Brain microvascular endothelial cell (primary cell): ENCODE data around the gene DEAF1.

Experiments used
- DNase-seq: peaks from one replicate; pipeline ENCODE4 v3.0.0-alpha.2; 2020
- H3K27ac ChIP-seq: fragments of 250-450 bp; sonication (Bioruptor Pico); 2 replicates; pipeline ENCODE4 v1.5.1; 2020; ENCODE audit warnings: mild to moderate bottlenecking, moderate library complexity
- H3K27me3 ChIP-seq: fragments of 250-450 bp; sonication (Bioruptor Pico); replicated peaks from 2 replicates; pipeline ENCODE4 v1.5.1; 2020; ENCODE audit warnings: mild to moderate bottlenecking
- H3K36me3 ChIP-seq: fragments of 250-450 bp; sonication (Bioruptor Pico); replicated peaks from 2 replicates; pipeline ENCODE4 v1.5.1; 2020; ENCODE audit warnings: mild to moderate bottlenecking
- H3K4me3 ChIP-seq: 2 replicates; pipeline ENCODE4 v1.5.1; 2011; ENCODE audit warnings: low read depth, mild to moderate bottlenecking, control low read depth, low read length, moderate library complexity
- in situ Hi-C: cut with HindIII; loops from 2 replicates; pipeline ENCODE4 v1.10.0; 2017; ENCODE audit warnings: low sequenced_read_pairs, low pct_ligation_motif_present
- TF ChIP-seq, protein P1 (sequence below): IDR thresholded peaks from 2 replicates; pipeline ENCODE4 v1.5.1; 2011; ENCODE audit warnings: low read depth, mild to moderate bottlenecking, moderate library complexity, low read length, control low read depth, inconsistent platforms; ENCODE audit errors: missing control alignments

Gene DEAF1

DNA sequence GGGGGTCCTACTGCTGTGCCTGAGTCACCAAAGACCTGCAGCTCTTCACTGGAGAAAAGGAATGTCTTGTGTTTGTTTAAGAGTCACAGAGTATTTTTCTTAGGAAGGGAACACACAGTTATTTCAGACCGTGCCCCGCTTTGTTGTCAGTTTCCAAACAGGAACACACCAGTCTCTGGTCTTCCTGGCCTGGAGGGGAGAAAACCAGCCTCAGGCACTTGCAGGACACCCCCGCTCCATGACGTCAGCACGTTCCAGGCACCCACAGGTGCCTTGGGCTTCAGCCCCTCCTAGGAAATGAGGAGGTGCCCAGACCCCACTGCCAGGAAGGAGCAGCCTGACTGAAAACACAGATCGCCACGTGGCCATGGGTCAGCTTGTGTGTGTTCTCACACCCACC is 5.4 kb downstream of the DEAF1 start:
- H3K4me3 ChIP-seq = no peak overlapping the region
- DNase-seq = no peak
- TF ChIP-seq, protein P1, sequence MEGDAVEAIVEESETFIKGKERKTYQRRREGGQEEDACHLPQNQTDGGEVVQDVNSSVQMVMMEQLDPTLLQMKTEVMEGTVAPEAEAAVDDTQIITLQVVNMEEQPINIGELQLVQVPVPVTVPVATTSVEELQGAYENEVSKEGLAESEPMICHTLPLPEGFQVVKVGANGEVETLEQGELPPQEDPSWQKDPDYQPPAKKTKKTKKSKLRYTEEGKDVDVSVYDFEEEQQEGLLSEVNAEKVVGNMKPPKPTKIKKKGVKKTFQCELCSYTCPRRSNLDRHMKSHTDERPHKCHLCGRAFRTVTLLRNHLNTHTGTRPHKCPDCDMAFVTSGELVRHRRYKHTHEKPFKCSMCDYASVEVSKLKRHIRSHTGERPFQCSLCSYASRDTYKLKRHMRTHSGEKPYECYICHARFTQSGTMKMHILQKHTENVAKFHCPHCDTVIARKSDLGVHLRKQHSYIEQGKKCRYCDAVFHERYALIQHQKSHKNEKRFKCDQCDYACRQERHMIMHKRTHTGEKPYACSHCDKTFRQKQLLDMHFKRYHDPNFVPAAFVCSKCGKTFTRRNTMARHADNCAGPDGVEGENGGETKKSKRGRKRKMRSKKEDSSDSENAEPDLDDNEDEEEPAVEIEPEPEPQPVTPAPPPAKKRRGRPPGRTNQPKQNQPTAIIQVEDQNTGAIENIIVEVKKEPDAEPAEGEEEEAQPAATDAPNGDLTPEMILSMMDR = no peak
- peaks cover 33% of the 10 kb centered on the region for H3K36me3 ChIP-seq
- in situ Hi-C loops = no loop called here
- H3K27me3 ChIP-seq = no peaks in the 10 kb centered on the region
- H3K27ac ChIP-seq = peak overlapping the region; percentile 49

- Histone ChIP-seq H3K36me3 (peaks cover 40% of the 10 kb centered on the region), H3K27me3 (no peaks in the 10 kb centered on the region), H3K4me3 (no peak overlapping the region), H3K27ac (no peak overlapping the region)
- in situ Hi-C loops = no loop called here
- TF ChIP-seq, protein P1 = no peak
- no peak for DNase-seq
Measured at GRCh38 chr11:688681-689080, 6.3 kb downstream of the DEAF1 start.

DNA sequence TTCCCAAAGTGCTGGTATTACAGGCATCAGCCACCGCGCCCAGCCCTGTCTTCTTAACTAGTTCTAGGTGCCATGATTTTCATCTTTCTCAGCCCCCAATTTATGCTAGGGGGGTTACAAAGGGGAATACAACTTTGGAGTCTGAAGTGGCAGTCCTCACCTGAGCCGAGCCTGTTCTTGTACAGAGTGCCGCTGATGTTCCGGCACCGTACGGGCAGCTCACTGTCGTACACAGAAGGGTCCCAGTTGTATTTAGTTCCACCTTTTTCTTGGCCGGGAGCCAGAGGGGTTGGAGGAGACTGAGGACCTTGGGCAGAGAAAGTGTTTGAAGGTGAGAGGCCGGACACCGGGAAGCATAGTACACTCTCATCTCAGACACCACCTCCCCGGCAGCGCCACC is 7.3 kb downstream of the DEAF1 start:
- DNase-seq = no peak
- TF ChIP-seq, protein P1 = no peak
- Histone ChIP-seq H3K36me3 (peaks cover 47% of the 10 kb centered on the region), H3K27ac (no peak overlapping the region), H3K4me3 (no peak overlapping the region), H3K27me3 (no peaks in the 10 kb centered on the region)
- in situ Hi-C loops = no loop called here

GRCh38 chr11:686451-687243 is 8.4 kb downstream of the DEAF1 start:
- in situ Hi-C loops = no loop called here
- Histone ChIP-seq H3K36me3 (peaks cover 56% of the 10 kb centered on the region), H3K4me3 (no peak overlapping the region), H3K27me3 (no peaks in the 10 kb centered on the region), H3K27ac (no peak overlapping the region)
- DNase-seq = no peak
- TF ChIP-seq, protein P1 = no peak

GRCh38 chr11:680970-681369 is 14.1 kb downstream of the DEAF1 start:
- in situ Hi-C loops = no loop called here

More at GRCh38 chr11:680970-681369, 14.1 kb downstream of the DEAF1 start:
- H3K27me3 ChIP-seq = no peaks in the 10 kb centered on the region
- no peak for DNase-seq
- H3K4me3 ChIP-seq = no peak overlapping the region
- H3K27ac ChIP-seq = no peak overlapping the region
- peaks cover 51% of the 10 kb centered on the region for H3K36me3 ChIP-seq
- TF ChIP-seq, protein P1 = no peak
